Activated T-cell treated with anti-CD3 and anti-CD28 coated beads for 4 hours (primary cell): ENCODE data around the gene GNG2.

ENCODE experiments used
- DNase-seq: peaks from one replicate; pipeline ENCODE4 v3.0.0-alpha.2; 2020

GNG2 gene

DNA sequence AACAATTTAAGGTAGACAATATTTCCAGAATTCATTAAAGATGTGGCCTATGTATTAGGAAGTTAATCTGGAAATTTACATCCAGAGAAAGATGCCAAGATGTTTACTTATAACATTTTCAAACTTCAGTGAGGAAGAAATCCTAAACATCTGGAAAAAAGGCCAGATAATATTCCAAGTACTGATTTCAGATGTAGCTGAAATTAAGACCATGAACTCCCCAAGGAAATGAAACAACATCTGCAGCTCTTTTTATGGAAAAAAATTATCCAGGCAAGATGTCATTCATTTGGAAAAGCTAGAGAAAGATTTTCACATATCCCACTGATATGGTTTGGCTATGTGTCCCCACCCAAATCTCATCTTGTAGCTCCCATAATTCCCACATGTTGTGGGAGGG is 35.0 kb downstream of the GNG2 start:
- no peak for DNase-seq

DNA sequence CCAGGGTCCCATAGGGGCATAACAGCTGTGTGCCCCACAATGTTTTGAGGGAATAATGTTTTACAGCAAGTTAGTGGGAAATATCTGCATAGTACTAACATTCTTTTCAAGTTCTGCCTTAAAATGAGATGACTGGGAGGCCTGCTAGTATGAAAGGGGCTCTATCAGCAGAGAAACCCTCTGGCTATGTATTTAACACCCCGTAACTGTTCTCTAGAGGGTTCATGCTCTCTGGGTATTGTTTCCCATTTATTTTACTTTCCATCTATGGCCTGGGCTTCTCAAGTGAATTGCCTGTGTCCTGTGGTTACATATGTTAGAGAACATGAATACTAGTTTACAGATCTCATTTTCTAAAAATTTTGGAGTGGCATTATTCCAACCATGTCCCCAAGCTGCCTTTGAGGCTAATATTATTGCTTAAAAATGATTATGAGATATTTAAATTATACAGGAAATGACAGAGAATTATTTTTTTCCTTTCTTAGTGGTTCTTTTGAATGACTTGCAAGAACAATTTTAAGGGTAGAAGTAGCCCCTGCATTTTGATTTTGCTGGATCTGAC is 37.5 kb downstream of the GNG2 start:
- DNase-seq: no peak

DNA sequence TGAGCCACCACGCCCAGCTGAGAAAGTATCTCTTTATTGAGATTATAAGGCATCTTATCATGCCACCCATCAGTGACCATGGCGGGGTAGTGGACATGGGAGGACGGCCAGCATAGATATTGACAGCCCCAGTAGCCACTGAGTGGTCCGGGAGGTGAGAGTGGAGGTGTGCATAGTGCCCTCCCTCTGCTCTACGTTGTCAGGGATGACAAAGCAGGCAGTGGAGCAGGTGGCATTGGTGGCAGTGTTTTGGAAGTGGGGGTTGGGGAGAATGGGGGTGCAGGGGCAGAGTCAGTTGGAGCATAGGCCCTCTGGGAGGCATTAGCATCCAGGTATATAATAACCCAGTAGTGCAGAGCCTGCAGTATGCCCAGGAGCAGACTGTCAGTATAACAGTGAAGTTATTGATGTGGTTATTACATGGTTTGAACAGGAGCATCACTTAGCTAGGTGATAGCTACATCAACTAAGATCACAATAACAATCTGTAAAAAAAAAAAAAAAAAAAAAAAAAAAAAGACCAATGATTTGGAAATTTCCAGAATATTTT is 41.1 kb downstream of the GNG2 start:
- no peak for DNase-seq

DNA sequence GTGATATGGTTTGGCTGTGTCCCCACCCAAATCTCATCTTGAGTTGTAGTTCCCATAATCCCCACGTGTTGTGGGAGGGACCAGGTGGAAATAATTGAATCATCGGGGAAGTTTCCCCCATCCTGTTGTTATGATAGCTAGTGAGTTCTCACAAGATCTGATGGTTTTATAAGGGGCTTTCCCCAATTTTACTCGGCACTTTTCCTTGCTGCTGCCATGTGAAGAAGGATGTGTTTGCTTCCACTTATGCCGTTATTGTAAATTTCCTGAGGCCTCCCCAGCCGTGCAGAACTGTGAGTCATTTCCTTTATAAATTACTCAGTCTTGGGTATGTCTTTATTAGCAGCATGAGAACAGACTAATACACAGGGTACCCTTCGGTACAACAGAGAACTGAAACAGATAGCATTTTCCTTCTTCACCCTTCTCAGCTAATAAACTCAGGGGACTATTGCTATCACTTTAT is 45.3 kb downstream of the GNG2 start:
- DNase-seq: peak; percentile 49

DNA sequence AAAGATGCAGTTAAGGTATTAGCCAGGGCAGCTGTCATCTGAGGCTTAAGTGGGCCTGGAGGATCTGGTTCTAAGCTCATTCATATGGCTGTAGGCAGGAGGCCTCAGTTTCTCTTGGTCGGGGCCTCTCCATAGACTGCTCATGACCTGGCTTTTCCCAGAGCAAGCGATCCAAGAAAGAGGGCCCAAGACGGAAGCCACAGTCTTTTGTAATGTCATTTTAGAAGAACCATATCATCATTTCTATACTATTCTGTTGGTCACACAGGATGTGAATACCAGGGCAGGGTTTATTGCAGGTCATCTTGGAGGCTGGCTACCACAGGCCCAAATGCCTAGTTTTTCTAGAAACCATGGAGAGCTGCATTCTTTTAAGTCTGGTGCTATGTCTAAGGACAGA is 47.7 kb downstream of the GNG2 start:
- DNase-seq: no peak

DNA sequence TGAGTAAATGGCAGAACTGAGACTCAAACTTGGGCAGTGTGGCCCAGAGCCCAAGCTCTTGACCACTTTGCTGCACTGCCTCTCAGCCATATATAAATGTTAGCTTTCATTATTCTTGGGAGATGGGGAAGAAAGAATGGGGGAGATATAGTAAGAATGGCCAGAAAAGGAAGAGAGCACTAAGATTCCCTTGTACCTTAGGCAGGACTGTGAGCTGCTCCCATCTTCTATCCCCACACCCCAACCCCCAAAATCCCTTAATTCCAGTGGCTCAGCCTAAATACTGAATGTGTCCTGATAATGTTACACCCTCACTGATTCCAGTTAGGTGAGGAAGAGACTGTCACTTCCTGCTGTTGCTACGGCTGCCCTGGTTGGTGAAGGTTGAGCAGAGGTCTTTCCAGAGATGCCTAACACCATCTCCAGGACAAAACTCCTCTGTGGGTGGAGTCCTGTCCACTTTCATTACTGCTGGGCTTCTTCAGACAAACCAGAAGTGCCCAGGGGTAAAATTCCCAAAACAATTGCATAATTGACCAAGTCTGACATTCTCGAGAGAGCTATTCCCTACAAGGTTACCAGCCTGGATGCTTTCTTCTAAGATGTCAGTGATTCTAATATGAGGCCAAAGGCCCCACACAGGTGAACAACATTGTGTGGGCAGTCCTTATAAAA is 51.8 kb downstream of the GNG2 start:
- DNase-seq: no peak

DNA sequence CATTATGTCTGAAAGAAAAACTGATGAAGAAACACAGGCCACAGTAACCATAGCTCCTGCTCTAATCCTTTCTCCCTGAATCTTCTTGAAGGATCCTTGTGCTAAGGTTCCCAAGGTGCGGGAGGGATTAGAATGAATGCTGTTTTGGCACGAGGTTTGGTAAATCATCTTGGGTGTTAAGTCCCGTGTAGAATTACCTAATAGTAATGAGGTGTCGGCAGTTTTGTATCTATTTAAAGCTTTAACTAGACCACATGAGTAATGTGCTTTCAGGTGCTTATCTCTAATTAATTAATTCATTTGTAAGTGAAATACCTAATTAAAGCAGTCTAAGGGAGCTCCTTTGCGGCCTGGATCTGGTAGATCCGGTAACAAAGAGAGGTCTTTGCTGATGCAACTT is 53.9 kb downstream of the GNG2 start:
- DNase-seq: no peak

DNA sequence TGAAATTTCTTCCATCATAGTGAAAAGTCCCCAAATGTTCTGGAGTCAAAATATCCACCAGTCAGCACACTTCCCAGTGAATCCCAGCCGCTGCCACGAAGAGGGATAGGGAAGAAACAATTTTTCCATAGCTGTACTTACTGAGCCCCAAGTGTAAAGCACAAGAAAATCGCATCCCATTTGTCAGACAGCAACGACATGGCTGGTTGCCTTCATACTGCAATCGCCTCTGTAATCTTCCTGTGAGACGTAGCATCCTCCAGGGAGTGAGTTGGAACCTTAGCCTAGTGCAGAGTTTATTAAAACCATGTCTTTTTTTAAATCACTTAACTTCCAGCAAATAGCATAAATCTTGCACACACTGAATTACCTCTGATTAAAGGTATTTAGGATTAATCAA is 56.8 kb downstream of the GNG2 start:
- no peak for DNase-seq

DNA sequence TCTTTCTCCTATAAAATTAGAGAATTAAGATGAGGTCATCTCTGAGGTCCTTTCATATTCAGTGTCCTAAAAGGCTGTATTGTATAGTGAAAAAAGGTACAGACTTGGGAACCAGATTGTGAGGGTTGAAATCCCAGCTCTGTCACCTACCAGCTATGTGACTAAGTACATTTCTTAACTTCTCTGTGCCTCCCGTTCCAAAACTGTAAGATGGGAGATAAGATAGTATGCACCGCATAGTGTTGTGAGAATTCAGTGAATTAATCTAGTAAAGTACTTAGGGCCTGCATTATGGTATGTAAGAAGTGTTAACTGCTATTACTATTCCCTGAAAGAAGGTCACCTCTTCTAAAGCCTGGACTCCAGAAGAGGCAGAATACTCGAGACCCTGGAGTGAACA is 60.6 kb downstream of the GNG2 start:
- DNase-seq: no peak

DNA sequence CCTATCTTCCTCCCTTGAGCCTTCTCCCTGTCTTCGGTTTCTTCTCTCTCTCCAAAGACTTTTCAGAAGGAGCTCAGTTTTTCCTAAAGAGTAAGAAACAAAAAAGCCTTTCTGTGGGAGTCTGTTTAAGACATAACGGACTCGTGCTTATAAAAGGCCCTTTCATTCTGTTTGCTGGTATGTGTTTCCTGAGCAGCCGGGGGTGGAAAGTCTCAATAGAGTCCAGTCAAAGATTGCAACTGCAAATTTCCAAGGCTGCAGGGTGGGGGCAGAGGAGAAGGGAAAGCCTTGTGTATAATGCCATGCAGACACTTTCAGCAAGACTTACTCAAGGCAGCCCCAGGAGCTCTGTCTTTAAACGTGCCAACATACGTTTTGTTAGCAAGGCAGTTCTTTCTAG is 62.2 kb downstream of the GNG2 start:
- DNase-seq: no peak

DNA sequence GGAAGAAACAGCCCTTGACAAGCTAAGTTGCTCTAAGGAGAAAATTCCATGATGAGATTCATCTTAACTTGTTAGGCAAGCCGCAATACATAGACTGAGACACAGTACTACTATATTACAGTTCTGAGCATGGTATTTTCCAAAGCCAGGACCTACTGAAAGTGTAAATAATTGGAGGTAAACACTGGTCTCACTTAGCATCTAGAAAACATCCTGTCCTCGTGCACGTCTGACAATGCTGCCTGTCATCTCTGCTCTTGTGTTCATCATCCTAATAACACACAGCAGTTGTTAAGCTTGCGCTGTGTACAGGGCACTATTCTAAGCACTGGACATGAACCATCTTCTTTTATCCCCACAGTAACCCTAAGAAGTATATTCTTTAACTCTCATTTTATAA is 64.2 kb downstream of the GNG2 start:
- DNase-seq: no peak

DNA sequence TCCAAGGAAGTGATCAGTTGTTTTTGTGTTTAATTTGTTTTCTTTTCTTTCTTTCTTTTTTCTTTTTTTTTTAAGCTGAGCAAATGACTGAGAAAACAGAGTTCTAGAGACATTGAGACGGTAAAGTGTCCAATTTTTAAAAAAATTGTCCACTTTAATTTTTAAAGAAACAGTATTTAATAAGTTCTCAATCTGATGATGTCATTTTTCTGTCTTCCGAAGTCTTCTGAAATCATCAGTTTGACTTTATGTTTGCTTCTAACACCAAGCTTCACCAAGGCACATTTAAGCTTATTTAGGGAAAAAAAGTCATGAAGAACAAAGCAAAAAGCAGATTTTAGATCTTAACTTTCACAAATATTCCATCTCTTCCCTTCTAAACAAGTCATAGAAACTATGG is 65.6 kb downstream of the GNG2 start:
- DNase-seq: no peak

DNA sequence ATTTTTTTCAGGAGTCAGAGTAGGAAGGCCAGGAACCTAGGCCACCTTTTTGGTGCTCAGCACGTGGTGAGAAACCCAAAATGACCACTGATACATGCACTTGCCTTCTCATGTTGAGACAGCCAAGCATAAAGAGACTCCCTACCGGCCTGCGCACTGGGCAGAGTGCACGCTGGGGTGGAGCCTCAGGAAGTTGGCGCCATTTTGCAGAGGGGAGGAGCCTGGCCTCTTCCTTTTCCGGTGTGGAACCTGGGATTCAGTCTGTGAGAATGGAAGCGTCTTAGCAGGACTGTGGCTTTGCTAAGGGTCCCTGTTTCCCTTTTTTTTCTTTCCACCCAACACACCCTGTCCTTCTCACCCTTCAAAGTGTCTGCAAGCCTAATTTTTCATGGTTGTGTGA is 66.0 kb downstream of the GNG2 start:
- DNase-seq: no peak

DNA sequence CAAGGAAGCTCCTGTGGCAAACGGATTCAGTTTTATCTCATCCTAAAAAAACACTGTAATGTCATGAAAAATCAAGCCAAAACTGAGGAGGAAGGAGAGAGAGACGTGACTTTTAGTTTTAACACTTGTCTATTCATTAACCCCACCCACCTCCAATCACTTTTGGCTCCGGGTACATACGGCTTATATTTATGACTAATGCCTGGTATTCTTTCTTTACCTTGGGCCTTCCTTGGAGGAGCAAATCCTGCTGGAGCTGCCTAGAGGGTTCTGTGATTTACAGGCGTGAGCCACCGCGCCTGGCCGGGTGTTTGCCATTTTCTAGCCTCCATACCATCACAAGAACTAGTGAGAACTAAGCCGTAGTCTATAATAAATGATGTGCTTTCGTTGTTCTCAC is 68.2 kb downstream of the GNG2 start:
- DNase-seq: no peak

DNA sequence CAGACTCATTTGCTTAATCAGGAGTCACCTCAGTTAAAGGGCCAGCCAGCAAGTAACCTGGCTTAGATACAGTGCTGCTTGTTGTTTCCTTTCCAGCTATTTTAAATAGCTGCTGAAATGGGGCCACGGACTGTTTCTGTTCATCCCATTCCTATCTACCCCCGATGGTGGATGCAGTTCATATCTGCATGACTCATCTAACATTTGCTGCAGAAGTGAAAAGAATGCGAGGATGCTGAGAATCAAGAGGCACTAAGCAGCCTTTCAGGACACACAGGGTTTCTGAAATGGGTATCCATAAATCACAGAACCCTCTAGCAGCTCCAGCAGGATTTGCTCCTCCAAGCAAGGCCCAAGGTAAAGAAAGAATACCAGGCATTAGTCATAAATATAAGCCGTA is 68.8 kb downstream of the GNG2 start:
- DNase-seq: no peak

DNA sequence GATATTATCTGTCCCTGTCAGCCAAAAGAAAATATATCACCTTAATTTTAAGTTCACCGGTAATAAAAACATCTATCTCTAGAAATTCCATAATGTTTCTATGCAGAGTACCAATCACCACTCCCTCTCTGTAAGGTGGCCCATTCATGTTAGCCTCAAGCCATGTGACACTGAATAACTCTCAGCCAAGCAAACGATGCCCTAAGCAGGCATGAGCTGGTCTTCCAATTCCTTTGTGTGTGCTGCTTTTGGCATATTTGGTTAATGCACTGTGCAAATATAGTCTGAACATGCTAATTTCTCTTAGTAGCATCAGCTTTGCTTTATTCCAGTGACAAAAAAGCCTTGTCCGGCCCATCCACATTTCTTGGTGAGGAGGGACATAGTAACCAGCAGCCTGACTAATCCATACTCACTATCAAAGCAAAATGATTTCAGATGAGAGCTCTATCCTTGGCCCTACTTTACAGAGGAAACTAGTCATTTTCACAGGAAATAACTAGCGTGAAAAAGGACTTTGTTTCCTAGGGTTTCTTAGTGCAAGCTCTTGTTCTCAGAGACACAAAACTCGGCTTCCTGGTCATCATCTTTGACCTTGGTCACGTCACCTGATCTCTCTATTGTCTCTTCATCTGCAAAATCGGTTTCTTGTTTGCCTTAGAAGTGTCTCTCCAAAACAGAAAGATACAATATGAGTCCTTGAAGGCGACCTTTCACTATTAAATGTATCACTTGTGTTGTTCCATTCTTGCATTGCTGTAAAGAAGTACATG is 69.7 kb downstream of the GNG2 start:
- no peak for DNase-seq

DNA sequence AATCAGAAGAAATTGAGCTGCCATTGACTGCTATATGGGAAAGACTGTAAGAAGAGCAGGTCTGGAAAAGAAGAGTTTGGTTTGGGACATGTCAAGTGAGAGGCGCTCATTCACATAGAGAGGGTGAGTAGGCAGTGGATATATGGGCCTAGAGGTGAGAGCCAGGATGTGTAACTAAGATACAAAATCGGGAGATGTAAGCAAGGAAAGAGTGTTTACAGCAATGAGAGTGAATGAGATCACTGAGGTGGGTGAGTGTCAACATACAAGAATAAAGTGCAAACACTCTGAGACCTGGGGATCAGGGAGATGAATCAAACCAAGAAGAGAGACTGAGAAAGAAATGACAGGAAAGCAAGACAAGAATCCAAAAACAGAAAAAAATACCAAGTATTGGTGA is 70.9 kb downstream of the GNG2 start:
- DNase-seq: no peak

DNA sequence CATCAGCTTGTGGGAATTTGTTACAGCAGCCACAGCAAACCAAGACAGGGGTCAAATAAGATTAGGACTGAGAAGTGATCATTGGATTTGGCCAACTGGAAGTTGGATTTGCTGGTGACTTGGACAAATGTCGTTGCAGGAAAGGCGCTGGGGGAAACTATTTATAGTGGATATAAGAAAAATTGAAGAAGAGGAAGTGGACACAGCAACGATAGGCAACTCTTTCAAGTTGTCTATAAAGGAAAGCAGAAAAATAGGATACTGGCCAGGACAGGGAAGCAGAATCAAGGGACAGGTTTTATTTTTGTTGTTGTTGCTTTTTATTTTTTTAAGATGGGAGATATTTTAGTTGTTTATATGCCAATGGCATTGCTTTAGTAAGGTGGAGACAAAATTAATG is 72.8 kb downstream of the GNG2 start:
- no peak for DNase-seq

DNA sequence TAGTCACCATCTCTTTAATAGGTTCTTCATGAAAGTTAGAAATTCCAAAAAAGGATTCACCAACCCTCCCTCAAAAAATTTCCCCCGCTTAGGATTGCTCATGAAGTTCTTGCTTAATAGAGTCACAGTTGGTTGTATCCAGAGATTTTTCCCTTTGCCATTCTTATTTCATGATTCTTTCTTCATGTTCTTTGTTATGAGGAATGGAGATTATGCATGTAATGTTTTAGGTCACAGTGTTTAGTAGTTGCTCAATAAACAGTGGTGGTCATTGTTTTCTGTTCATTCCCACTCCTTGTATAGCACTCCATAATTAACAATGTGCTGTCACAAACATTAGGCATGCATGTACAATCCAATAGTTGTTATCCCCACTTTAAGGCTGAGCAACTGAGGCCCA is 77.7 kb downstream of the GNG2 start:
- DNase-seq: no peak

DNA sequence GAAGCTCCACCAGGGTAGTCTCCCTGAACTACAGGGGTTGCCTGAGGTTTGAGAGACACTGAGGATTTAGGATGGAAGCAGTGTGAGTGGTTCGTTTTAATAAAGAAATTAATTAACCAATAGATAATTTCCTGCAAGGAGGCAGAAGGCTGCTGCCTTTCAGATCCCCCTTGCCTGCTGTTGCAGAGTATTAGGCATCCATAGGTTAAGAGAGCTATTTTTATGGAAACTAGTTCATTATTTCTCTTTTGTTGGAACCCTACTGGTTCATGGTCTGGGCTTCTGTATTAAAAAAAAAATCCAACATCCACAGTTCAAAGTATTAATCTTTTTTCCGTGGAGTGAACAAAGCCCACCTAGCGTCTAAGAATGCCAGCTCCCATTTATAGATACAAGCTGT is 78.4 kb downstream of the GNG2 start:
- no peak for DNase-seq

DNA sequence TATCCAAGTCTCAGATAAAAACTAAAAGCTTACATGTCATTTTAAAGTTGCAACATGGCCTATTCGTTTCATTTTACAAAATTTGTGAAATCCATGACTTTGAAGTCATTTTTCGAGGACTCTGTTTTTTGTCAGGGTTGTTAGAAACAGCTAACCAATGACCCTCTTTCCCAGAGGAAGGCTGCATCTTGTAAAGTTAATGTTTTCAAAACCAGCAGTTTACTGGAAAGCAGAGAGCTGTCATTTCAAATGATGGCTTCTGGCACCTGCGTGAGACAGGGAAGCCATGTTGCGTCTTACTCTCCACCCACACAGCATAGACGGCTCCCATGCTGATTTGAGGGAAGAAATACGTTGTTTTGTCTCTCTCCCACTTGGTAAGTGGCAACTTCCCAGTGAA is 78.8 kb downstream of the GNG2 start:
- no peak for DNase-seq

DNA sequence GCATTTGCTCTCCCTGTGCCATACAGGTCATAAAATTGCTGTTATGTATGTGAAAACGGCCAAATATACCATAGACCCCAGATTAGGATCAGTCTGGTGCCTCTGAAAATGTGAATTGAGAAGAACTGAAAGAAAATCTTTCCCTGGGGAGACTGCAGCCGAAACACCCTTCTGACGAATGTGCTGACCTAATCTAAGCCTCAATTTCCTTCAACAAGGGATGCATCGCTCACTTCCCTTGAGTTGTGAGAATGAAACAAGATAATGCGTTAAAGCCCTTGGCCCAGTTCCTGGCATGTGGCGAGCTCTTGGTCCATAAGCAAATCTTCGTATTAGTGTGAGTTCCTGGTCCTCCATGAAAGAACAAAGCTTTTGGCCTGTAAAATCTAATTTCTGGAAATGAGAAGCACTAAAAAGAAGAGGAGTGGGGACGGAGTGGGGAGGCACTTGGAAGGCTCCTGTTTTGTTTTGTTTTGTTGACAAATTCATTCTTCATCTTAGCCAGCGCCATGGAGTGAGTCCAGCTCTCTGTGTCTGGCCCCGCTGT is 79.4 kb downstream of the GNG2 start:
- no peak for DNase-seq

DNA sequence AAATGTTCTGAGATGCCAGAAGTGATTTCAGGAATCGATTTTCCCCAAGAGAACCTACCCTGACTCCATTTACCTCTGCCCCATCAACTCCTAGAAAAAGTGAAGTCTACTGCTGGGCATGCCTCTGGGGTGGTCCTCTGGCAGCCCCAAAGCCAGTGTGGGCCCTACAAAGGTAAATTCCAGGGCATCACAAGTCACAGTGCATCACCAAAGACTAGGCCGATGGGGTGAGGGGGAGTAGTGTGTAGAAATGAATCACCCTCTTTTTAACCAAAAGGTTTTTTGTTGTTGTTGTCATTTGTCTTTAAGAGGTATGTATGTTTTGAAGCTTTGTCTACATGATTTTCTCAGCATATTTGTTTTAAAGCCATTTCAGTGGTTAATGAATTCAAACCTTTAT is 82.6 kb downstream of the GNG2 start:
- DNase-seq: no peak

DNA sequence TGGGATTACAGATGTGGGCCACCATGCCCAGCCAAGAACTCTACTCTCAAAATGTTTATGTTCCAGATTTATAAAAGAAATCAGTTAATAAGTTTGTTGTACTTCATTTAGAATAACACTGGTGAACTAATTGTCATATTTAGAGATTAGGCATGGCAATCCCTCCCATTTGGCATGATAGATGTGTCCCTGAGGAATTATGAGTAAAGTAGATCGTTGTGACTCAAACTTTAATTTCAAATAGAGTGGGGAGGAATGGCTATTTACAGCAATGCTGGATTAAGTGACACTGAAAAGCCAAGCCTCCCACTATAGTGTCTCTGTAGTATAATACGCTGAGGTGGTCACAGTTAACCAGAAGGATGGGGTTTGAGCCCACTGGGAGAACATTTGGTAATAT is 89.6 kb downstream of the GNG2 start:
- DNase-seq: no peak
